LNCAP (cell line): ENCODE data around the gene ORM1.

Experiments
- TF ChIP-seq, protein P1 (sequence below): fragments of 450-650 bp; IDR thresholded peaks from 2 replicates; pipeline ENCODE4 v1.5.1; 2017; ENCODE audit warnings: mild to moderate bottlenecking

Gene ORM1

DNA sequence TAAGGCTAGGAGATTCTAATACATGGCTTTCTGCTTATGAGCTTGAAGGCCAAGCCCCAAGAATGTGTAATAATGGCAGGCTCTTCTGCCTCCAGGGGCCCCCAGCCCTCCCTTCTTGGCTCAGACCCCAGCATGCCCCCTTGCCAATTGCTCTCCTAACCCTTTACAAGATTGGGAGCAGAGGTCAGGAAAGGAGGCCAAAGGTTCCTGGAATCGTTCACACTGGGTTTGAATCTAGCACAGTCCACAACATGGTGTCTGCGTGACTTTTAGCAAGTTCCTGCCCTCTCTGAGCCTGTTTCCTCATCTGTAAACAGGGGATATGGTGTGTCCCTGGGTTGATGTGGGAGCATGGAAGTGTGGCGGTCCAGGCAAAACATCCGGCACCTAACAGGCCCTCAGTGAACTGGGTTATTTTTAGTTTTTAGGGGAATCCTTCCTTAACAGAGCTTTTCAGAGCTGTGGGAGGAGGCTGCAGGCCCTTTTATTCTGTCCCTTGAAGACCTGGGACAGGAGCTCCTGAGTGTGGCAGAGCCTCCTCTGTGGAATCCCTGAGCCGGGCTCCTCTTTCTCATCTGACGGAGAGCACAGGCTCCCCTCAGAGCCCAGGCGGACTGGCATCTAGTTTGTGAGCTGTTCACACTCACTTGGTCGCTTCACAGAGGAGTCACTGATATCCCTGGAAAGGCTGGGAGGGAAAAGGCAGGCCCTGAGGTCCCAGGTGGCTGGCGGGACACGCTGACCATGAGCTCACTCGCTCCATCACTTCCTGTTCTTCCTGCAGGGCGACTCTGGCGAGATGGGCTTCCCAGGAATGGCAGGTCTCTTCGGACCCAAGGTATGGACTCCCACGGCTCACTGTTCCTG, 23.4 kb upstream of the ORM1 start:
- TF ChIP-seq, protein P1, sequence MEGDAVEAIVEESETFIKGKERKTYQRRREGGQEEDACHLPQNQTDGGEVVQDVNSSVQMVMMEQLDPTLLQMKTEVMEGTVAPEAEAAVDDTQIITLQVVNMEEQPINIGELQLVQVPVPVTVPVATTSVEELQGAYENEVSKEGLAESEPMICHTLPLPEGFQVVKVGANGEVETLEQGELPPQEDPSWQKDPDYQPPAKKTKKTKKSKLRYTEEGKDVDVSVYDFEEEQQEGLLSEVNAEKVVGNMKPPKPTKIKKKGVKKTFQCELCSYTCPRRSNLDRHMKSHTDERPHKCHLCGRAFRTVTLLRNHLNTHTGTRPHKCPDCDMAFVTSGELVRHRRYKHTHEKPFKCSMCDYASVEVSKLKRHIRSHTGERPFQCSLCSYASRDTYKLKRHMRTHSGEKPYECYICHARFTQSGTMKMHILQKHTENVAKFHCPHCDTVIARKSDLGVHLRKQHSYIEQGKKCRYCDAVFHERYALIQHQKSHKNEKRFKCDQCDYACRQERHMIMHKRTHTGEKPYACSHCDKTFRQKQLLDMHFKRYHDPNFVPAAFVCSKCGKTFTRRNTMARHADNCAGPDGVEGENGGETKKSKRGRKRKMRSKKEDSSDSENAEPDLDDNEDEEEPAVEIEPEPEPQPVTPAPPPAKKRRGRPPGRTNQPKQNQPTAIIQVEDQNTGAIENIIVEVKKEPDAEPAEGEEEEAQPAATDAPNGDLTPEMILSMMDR, result no peak

DNA sequence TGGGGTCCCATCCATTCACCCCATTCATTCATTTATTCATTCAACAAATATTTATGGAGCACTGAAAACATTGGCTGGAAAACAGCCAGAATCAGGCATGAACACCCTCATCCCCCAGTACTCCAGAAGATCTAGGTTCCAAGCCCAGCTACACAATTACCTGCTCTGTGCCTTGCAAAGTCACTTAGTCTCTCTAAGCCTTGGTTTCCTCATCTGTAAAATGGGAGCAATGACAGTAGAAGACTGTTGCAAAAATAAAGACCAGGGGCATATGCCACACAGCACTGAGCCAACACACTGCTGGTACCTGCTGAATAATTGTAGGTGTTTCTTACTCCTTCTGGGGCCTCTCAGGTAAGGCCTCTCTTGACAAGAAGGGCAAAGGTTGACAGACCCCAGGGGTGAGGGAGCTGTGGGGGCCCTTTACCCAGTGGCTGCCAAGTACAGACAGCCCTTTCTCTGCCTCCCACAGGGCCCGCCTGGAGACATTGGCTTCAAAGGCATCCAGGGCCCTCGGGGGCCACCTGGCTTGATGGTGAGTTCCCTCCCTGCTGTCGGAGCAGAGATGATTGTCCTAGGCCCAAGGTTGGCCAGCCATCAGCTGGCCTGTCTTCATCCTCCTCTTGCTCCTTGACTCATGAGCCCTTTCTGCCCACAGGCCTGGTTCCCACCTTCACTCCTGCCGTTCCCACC, 22.6 kb upstream of the ORM1 start:
- TF ChIP-seq, protein P1, result no peak

GRCh38 chr9:114300846-114301797, 21.8 kb upstream of the ORM1 start:
- TF ChIP-seq, protein P1, result no peak

DNA sequence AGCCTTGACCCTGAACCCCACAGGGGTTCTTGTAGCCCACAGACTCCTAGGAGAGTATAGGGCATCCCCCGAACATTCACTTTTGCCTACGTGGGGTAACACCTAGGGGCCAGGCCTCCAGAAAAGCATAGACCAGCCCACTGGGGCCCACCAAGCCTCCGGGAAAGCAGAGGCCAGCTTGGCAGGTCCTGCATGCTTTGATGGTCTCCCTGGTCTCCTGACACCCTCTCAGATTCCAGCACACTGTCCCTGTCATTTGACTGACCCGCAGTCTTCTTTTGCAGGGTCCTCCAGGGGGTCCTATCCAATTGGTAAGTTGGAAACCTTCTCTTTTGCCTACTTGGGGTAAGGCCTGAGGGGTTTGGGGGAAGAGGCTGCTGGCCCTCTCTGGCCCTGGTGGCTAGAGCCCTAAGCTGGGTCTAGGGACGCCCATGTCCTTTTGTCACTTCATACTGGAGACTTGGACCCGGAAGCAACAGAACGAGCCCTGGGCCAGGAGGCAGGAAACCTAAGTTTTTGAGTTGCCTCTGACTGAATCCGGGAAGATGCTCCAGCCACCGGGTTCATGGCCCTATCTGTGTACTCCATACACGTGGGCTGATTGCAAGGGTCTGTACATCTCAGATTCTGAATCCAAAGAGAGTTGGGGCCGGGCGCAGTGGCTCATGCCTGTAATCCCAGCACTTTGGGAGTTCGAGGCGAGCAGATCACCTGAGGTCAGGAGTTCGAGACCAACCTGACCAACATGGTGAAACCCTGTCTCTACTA, 20.9 kb upstream of the ORM1 start:
- TF ChIP-seq, protein P1, result no peak

- TF ChIP-seq, protein P1, result no peak
Observed at GRCh38 chr9:114302727-114303126, 20.2 kb upstream of the ORM1 start.

- TF ChIP-seq, protein P1, result no peak
Observed at GRCh38 chr9:114303571-114303970, 19.3 kb upstream of the ORM1 start.
